MG63 (cell line): ENCODE measurements around the gene DHX30. TPM values are rescaled to one million over a fixed set of nuclear protein-coding genes. Genes with fewer than 3 reads are reported as not detected.
"Not testable (repeated sequence)": the region's sequence is repeated elsewhere in the genome, so short reads cannot be mapped to it uniquely, and the experiment has no call there.

Source experiments
- DNase-seq: peaks from one replicate; pipeline ENCODE4 v3.0.0-alpha.2; 2020
- H3K27me3 ChIP-seq: fragments of 250-450 bp; sonication (Bioruptor Pico); 2 replicates; pipeline ENCODE4 v1.5.1; 2020; ENCODE audit warnings: mild to moderate bottlenecking, moderate library complexity
- H3K36me3 ChIP-seq: fragments of 250-450 bp; sonication (Bioruptor Pico); 2 replicates; pipeline ENCODE4 v1.5.1; 2020; ENCODE audit warnings: mild to moderate bottlenecking, moderate library complexity
- H3K4me3 ChIP-seq: fragments of 250-450 bp; sonication (Bioruptor Pico); 2 replicates; pipeline ENCODE4 v1.5.1; 2020; ENCODE audit warnings: mild to moderate bottlenecking, moderate library complexity
- H3K9me3 ChIP-seq: fragments of 250-450 bp; sonication (Bioruptor Pico); 2 replicates; pipeline ENCODE4 v1.5.1; 2020; ENCODE audit warnings: mild to moderate bottlenecking, moderate library complexity
- total RNA-seq: library from RNA; depleted of rRNA; stranded (reverse); fragments of >200 nt; shearing (Covaris generic); gene quantifications from 2 replicates; pipeline ENCODE4 v1.2.3, GENCODE V29; 2014; ENCODE audit warnings: low replicate concordance; rRNA removed

Gene DHX30, protein sequence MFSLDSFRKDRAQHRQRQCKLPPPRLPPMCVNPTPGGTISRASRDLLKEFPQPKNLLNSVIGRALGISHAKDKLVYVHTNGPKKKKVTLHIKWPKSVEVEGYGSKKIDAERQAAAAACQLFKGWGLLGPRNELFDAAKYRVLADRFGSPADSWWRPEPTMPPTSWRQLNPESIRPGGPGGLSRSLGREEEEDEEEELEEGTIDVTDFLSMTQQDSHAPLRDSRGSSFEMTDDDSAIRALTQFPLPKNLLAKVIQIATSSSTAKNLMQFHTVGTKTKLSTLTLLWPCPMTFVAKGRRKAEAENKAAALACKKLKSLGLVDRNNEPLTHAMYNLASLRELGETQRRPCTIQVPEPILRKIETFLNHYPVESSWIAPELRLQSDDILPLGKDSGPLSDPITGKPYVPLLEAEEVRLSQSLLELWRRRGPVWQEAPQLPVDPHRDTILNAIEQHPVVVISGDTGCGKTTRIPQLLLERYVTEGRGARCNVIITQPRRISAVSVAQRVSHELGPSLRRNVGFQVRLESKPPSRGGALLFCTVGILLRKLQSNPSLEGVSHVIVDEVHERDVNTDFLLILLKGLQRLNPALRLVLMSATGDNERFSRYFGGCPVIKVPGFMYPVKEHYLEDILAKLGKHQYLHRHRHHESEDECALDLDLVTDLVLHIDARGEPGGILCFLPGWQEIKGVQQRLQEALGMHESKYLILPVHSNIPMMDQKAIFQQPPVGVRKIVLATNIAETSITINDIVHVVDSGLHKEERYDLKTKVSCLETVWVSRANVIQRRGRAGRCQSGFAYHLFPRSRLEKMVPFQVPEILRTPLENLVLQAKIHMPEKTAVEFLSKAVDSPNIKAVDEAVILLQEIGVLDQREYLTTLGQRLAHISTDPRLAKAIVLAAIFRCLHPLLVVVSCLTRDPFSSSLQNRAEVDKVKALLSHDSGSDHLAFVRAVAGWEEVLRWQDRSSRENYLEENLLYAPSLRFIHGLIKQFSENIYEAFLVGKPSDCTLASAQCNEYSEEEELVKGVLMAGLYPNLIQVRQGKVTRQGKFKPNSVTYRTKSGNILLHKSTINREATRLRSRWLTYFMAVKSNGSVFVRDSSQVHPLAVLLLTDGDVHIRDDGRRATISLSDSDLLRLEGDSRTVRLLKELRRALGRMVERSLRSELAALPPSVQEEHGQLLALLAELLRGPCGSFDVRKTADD
- total RNA-seq = 32.9 and 60.1 TPM in 2 replicates

DNA sequence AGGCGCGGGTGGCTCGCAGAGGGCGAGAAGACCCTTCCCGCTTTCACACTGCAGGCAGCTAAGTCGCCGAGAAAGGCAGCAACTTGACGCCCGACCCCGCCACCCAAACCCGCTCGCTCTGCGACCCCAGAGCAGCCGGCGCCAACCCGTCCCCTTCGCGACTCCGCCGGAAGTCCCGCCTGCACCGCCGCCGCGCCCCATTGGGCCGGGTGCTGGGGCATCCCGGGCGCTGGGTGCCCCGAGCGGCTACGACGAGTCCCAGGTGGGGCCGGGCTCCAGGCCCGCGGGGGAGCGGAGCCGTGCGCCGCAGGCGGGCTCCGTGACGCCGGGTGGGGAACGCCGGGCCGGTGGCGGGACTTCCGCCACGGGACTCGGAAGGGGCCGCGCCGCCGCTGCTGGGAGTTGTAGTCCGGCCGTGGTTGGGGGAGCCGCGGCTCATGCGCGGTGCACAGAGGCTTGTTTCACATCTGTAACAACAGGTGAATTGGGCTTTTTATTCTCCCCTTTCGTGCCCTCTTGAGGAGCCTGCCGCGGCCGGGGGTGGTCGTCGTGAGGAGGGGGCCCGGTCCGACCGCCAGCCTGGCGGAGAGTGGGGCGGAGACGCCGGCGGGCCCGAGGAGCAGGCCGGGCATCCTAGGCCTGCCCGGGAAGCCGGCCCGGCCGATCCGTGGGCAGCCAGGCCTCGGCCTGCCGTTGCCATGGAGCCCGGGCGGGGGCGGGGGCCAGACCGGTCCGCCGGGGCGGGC is at the start of gene DHX30:
DHX30 (plus strand) TSS at position 405 of the 746 bp plus-strand sequence. CDS start 7,546 bp downstream, outside the sequence.
- H3K36me3 ChIP-seq = peaks cover 5% of the 10 kb centered on the region
- H3K27me3 ChIP-seq = no peaks in the 10 kb centered on the region
- DNase-seq = peak; percentile 85
- H3K4me3 ChIP-seq = peak within 1 kb of the TSS; percentile 72
- no peaks in the 10 kb centered on the region for H3K9me3 ChIP-seq

DNA sequence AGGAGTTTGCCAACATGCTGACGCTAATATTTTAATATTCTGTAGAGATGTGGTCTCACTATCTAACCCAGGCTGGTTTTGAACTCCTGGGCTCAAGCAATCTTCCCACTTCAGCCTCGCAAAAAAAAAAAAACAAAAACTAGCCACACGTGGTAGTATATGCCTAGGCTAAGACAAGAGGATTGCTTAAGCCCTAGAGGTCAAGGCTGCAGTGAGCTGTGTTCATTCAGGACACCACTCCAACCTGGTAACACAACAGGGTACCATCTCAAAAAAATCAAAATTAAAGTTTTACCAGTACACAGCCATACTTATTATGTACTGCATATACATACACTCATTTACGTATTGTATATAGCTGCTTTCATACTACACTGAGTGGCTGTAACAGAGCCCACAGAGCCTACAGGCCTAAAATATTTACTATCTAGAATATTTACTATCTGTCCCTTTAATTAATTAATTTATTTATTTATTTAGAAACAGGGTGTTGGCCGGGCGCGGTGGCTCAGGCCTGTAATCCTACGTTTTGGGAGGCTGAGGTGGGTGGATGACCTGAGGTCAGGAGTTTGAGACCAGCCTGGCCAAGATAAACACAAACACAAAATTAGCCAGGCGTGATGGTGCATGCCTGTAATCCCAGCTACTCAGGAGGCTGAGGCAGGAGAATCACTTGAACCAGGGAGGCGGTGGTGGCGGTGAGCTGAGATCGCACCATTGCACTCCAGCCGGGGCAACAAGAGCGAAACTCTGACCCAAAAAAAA is 44.5 kb upstream of the DHX30 start:
- Histone ChIP-seq H3K4me3 (no peak overlapping the region), H3K9me3 (no peaks in the 10 kb centered on the region), H3K36me3 (peaks cover 15% of the 10 kb centered on the region), H3K27me3 (no peaks in the 10 kb centered on the region)
- no peak for DNase-seq

DNA sequence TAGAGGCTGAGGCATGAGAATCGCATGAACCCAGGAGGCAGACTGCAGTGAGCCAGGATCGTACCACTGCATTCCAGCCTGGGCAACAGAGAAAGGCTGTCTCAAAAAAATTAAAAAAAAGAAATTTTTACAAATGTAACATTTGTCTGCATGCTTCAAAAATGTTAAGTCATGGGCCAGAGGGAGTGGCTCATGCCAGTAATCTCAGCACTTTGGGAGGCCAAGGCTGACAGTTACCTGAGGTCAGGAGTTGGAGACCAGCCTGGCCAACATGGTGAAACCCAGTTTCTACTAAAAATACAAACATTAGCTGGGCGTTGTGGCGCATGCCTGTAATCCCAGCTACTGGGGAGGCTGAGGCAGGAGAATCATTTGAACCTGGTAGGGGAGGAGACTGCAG is 42.7 kb upstream of the DHX30 start:
- not testable (repeated sequence) for H3K4me3 ChIP-seq, H3K27me3 ChIP-seq, H3K9me3 ChIP-seq, DNase-seq
- peaks cover 11% of the 10 kb centered on the region for H3K36me3 ChIP-seq

DNA sequence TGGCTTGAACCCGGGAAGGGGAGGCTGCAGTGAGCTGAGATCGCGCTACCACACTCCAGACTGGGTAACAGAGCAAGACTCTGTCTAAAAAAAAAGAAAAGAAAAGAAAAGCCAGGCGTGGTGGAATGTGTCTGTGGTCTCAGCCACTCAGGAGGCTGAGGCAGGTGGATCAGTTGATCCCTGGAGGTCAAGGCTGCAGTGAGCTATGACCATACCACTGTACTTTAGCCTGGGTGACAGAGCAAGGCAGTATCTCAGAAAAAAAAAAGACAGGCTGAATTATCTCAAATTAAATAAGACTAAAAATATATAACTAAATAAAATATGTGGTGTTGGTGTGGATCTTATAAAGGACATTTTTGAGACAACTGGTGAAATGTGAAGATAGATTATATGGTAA is 41.9 kb upstream of the DHX30 start:
- Histone ChIP-seq H3K4me3 (no peak overlapping the region), H3K9me3 (no peaks in the 10 kb centered on the region), H3K27me3 (no peaks in the 10 kb centered on the region), H3K36me3 (peaks cover 11% of the 10 kb centered on the region)
- no peak for DNase-seq

DNA sequence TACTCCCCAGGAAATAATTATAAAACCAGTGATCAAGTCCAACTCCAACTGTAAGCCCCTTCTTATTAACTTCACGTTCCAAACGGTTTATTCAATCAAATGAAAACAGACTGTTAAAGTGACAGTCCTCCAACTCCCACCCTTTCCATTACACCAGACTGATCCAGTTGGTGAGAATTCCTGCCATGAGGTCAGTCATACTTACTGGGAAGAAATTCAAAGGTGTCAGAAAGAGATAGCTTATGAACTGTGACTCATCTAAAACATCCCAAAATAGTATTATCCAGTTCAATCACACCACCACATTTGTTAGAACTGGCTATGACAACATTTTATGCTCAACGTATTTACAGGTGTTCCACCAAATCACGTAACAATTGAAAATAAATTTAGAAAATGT is 40.7 kb upstream of the DHX30 start:
- no peaks in the 10 kb centered on the region for H3K27me3 ChIP-seq
- H3K4me3 ChIP-seq = no peak overlapping the region
- DNase-seq = no peak
- no peaks in the 10 kb centered on the region for H3K9me3 ChIP-seq
- peaks cover 7% of the 10 kb centered on the region for H3K36me3 ChIP-seq

DNA sequence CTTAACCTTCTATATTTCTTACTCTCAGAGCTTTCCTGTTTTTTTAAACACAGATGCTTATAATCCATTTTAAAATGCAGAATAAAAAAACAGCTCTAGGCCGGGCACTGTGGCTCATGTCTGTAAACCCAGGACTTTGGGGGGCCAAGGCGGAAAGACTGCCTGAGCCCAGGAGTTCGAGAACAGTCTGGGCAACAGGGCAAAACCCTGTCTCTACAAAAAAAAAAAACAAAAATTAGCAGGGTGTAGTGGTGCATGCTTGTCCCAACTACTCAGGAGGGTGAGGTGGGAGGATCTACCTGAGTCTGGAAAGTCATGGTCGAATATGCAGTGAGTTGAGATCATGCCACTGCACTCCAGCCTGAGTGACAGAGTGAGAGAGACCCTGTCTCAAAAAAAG is 36.8 kb upstream of the DHX30 start:
- Histone ChIP-seq H3K9me3 (no peaks in the 10 kb centered on the region), H3K4me3 (no peak overlapping the region), H3K36me3 (peaks cover 9% of the 10 kb centered on the region), H3K27me3 (no peaks in the 10 kb centered on the region)
- DNase-seq = no peak

DNA sequence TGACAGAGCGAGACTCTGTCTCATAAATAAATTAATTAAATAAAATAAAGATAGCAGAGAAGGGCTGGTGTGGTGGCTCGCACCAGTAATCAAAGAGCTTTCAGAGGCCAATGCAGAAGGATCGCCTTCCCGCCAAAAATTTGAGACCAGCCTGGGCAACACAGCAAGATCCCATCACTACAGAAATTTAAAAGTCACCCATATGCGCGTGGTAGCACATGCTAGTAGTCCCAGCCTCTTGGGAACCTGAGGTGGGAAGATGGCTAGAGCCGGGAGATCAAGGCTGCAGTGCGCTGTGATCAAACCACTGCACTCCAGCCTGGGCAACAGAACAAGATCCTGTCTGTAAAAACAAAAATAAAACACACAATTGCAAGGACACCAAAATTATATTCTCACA is 30.9 kb upstream of the DHX30 start:
- Histone ChIP-seq H3K36me3 (peaks cover 11% of the 10 kb centered on the region), H3K4me3 (no peak overlapping the region), H3K27me3 (no peaks in the 10 kb centered on the region), H3K9me3 (no peaks in the 10 kb centered on the region)
- no peak for DNase-seq

DNA sequence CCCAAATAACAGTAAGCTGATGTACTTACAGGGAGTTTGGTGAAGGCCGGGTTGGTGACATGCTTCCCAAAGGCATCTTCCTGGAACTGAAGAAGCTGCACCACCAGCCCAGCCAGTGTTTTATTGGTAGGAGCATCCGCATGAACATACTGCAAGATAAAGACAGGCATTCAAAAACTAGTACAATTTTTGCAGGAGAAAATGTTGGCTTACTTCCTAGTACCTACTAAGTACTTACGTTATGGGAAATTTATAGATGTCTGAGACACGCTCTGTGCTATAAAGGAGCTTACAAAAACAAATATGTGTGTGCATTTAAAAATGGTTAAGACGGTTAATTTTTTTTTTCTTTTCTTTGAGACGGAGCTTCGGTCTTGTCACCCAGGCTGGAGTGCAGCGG is 30.1 kb upstream of the DHX30 start:
- H3K9me3 ChIP-seq = no peaks in the 10 kb centered on the region
- H3K36me3 ChIP-seq = peaks cover 11% of the 10 kb centered on the region
- no peak for DNase-seq
- H3K27me3 ChIP-seq = no peaks in the 10 kb centered on the region
- no peak overlapping the region for H3K4me3 ChIP-seq

DNA sequence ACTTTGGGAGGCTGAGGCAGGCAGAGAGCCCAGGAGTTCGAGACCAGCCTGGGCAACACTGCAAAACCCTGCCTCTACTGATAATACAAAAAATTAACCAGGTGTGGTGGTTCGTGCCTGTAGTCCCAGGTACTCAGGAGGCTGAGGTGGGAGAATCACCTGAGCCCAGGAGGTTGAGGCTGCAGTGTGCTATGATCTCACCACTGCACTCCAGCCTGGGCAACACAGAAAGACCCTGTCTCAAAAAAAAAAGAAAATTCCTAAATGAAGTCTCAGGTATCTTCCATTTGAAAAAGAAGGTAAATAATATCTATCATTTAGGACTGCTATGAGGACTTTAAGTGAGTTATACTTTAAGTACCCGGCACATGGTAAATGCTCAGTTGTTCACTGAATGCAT is 24.2 kb upstream of the DHX30 start:
- Histone ChIP-seq H3K9me3 (no peaks in the 10 kb centered on the region), H3K4me3 (no peak overlapping the region), H3K27me3 (no peaks in the 10 kb centered on the region), H3K36me3 (peaks cover 5% of the 10 kb centered on the region; the same call in 1 of the 2 replicates)
- DNase-seq = no peak

DNA sequence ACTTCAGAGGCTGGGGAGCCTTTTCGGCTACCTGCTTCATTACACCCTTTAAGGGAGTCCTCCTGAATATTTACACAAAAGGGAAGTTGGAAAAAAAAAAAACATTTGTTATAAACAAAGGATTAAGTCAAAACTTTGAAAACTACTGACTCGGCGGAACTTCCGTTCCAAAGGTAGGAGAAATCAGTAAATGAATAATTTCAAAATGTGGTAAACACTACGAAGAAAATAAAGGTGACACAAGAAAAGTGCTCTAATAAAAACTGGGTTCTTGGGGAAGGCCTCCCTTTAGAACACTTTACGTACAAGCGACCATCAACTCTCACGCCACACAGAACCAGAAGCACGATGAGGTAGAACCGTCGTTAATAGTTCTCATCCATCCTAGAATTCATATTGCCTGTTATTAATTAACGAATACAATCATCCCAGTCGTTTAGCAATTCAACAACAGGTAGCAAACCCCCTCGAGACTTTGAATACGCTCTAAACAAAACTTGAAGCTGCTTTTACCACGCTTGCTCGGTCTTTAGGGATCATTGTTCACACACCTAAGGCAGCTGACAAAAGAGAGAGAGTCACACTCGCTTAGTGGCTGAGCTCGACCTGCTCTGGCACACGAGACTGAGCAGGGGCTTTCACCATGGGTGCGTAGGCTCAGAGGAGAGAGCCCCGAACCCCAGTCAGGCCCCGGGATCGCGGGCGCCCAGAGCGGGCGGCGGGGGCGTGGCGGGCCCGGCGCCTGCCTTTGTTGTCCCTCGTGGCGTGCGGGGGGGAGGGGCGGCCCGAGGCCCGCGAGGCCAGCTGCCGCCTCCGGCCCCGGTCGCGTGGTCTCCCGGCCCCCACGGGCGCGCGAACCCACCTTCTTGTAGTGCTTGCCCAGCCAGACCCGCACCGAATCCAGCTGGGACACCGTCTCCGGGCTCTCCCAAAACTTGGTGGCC is 21.9 kb upstream of the DHX30 start:
- H3K36me3 ChIP-seq = peaks cover 5% of the 10 kb centered on the region; the same call in 1 of the 2 replicates
- DNase-seq = peak; percentile 57
- H3K27me3 ChIP-seq = no peaks in the 10 kb centered on the region

DNA sequence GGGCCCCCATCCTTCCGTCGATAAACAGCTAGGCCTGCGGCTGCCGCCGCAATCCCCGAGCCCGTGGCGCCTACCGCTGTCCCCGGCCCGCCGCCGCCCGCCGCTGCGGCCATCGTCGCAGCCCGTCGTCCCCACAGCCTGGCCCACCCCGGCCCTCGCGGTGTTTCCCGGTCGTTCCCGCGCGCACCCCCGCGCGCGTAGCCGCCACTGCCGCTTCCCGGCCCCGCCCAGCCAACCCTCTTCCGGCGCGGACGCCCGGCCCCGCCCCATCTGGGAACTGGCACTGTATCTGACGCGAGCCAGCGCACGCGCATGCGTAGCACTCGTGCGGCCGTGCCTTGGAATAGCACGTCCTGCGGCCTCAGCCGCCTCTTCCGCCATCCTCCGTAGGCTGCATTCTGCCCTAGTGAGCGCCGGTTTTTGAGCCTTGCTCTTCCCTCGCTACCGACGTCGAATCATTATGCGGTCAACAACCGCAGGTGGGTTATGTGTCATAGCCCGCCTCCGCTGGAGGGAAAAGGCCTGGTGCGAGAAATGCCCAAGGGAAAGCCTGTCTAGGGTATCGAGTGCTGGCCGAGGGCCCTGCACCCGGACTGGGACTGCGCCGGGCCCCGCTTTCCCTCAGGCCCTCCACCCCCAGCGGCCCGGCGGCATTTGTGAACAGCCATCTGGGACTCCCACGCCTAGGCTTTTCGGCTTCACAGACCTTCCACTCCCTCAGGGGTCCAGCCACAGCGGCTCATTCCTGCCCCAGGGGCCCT is 21.1 kb upstream of the DHX30 start, which contains the start of gene SMARCC1:
SMARCC1 (minus strand) TSS at position 209 of the 761 bp plus-strand sequence; CDS start at position 113, 96 bp downstream.
- Histone ChIP-seq H3K9me3 (no peaks in the 10 kb centered on the region), H3K4me3 (peak within 1 kb of the TSS; percentile 77), H3K36me3 (peaks cover 5% of the 10 kb centered on the region; the same call in 1 of the 2 replicates), H3K27me3 (no peaks in the 10 kb centered on the region)
- peak; percentile 92 for DNase-seq

More for the DNA sequence above, 21.9 kb upstream of the DHX30 start:
- H3K9me3 ChIP-seq = no peaks in the 10 kb centered on the region
- peak overlapping the region; percentile 77 for H3K4me3 ChIP-seq

DNA sequence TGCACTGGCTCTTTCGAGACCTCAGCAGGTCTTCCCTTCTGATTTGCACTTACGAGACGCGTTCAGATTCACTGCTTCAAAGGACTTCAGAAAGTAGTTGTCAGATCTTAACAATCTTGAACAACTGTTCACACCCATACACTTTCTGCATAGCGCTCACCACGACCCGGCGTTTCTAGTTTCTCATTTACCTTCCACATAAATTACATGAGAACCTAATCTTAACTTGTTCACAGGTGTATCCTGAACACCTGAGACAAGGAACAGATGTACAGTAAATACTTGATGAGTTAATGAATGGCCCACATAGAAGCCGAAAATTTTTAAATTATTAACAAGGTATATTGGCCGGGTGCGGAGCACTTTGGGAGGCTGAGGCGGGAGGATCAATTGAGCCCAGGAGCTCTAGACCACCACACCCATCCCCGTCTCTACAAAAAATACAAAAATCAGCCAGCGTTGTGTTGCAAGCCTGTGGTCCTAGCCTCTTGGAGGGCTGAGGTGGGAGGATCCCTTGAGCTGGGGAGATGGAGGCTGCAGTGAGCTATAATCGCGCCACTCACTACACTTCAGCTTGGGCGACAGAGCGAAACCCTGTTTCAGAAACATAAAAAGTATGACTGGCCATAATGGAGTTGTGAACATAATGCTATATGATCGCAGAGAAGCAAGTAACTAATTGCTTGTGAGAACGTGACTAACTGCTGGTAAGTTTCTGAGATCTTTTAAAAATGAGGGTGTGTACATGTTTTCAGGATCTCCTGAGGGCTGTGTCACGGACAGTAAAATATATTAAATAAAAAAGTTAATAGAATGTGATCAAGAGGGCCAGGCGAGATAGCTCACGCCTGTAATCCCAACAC is 20.3 kb upstream of the DHX30 start:
- Histone ChIP-seq H3K27me3 (no peaks in the 10 kb centered on the region), H3K4me3 (peak overlapping the region; percentile 77), H3K36me3 (peaks cover 5% of the 10 kb centered on the region; the same call in 1 of the 2 replicates), H3K9me3 (no peaks in the 10 kb centered on the region)
- no peak for DNase-seq

DNA sequence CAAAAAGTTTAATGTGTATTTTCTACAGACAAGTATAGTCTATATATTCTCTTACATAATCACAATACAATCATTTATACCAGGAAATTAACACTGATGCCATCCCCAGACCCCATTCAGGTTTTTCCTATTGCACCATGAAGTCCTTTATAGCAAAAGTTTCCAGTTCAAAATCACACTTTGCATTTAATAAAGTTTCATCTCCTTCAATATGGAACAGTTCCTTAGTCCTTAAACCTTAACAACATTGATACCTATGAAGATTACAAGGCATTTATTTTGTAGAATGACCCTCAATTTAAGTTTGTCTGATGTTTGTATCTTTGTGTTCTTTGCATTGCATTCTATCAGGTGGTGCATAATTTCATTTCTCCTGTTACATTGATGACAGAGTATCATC is 19.3 kb upstream of the DHX30 start:
- Histone ChIP-seq H3K4me3 (no peak overlapping the region), H3K9me3 (no peaks in the 10 kb centered on the region), H3K27me3 (no peaks in the 10 kb centered on the region), H3K36me3 (0 out of 2 replicates have a peak, but pooled peaks cover 5% of the 10 kb centered on the region)
- no peak for DNase-seq
